Kidney (tissue), 14 donors: ENCODE results near the gene RAB3IL1. TPM values are rescaled to one million over a fixed set of nuclear protein-coding genes. Genes with fewer than 3 reads are reported as not detected.

ENCODE experiments used
- DNase-seq, 5 donors: peaks; one replicate each; pipeline ENCODE4 v3.0.0-alpha.2; 2013 to 2020
- FAIRE-seq: peaks from 2 replicates; lab custom pipeline; 2012; peaks lifted over from hg19 to GRCh38; lab: Jason Lieb, UNC
- H3K27ac ChIP-seq, 2 donors: one replicate each; pipeline ENCODE4 v1.7.0; 2013; ENCODE audit warnings: low read depth in 2 of 2, low read length in 2 of 2, inconsistent platforms in 1 of 2
- H3K27me3 ChIP-seq: one replicate; pipeline ENCODE4 v1.7.1; 2013; ENCODE audit warnings: low read length, inconsistent platforms; ENCODE audit not compliant: control insufficient read depth, insufficient read depth
- H3K36me3 ChIP-seq, 3 donors: one replicate each; pipeline versions ENCODE4 v1.7.0 to v1.7.1; 2013; ENCODE audit warnings: low read length in 3 of 3, control low read depth in 1 of 3, inconsistent platforms in 1 of 3; ENCODE audit not compliant: insufficient read depth in 3 of 3, control insufficient read depth in 2 of 3
- H3K4me1 ChIP-seq, 3 donors: one replicate each; pipeline versions ENCODE4 v1.7.0 to v1.7.1; 2013; ENCODE audit warnings: low read length in 3 of 3, inconsistent platforms in 1 of 3, low read depth in 1 of 3; ENCODE audit not compliant: control insufficient read depth in 2 of 3, insufficient read depth in 2 of 3
- H3K4me3 ChIP-seq, 3 donors: one replicate each; pipeline versions ENCODE4 v1.7.0 to v1.8.1; 2013; ENCODE audit warnings: low read length in 3 of 3, control low read depth in 1 of 3, inconsistent platforms in 1 of 3
- H3K9ac ChIP-seq, 3 donors: one replicate each; pipeline versions ENCODE4 v1.7.0 to v1.7.1; 2013; ENCODE audit warnings: low read length in 3 of 3, control low read depth in 1 of 3, inconsistent platforms in 1 of 3
- H3K9me3 ChIP-seq, 3 donors: one replicate each; pipeline versions ENCODE4 v1.7.0 to v1.7.1; 2013; ENCODE audit warnings: low read length in 3 of 3, control low read depth in 1 of 3, inconsistent platforms in 1 of 3; ENCODE audit not compliant: control insufficient read depth in 2 of 3, insufficient read depth in 1 of 3
- intact Hi-C: fragments of 100-400 bp; cut with DNase I; formaldehyde crosslinking; loops from one replicate; pipeline ENCODE4 v1.11.1; 2022
- polyA plus RNA-seq: library from polyadenylated mRNA; stranded (reverse); fragments of 350-450 nt; fragmentation: Illumina TruSeq; extraction: RNeasy Lipid Tissue Mini Kit (QIAGEN cat#74804); gene quantifications from one replicate; pipeline ENCODE4 v1.2.3, GENCODE V29; 2014; ENCODE audit warnings: low read depth, low replicate concordance; ENCODE audit not compliant: insufficient read depth
- total RNA-seq: library from RNA; stranded (reverse); fragmentation: NEBNext Ultra II Directional; extraction: Animal tissue kit (Norgen Biotek cat#: 25700); gene quantifications from one replicate; pipeline ENCODE4 v1.2.1, GENCODE V29; 2021
- TF ChIP-seq, protein P1 (sequence below): IDR thresholded peaks from 3 replicates; pipeline ENCODE4 v1.5.1; 2012; ENCODE audit warnings: mild to moderate bottlenecking, moderate library complexity, borderline replicate concordance; ENCODE audit not compliant: insufficient read depth; ENCODE audit errors: extremely low read depth
- donor health status: control.
- donor health status: control.
- donor health status: control.
- donor health status: control.
- donor health status: control.
- donor health status: DM: yes; HTN: yes; CAD: no.
- donor health status: Normal renal cell carcinoma (clear cell type).

Gene RAB3IL1
- total and polyA plus RNA-seq, 2 donors from 2014 or later: 14.6 to 27.8 TPM

DNA sequence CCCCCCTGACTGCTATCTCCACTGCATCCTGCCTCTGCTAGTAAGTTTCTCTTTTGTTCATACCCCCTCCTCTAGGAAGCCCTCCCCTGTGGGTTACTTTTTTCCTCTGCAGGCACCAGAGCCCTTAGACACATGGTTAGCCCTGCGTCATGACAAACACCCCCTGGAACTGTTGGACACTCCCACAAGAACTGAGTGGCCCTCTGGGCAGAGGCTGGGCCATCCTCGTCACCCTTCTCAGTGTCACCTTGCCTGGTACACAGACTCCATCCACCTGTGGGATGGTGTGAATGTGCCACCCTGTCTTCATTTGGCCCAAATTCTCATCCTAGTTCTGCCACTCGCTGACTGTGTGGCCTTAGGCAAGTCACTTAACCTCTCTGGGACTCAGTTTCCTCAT lies 4.1 kb upstream of the RAB3IL1 start:
- Histone ChIP-seq H3K9me3 (no peaks in the 10 kb centered on the region), H3K9ac (no peak overlapping the region), H3K4me3 (no peak overlapping the region), H3K27ac (no peak overlapping the region), H3K27me3 (no peaks in the 10 kb centered on the region), H3K4me1 (peaks cover 6 to 27% (median 20%) of the 10 kb centered on the region in 3 donors), H3K36me3 (no peaks in the 10 kb centered on the region)
- DNase-seq (no peak), FAIRE-seq (no peak)
- intact Hi-C loops: no loop called here
- TF ChIP-seq, protein P1, sequence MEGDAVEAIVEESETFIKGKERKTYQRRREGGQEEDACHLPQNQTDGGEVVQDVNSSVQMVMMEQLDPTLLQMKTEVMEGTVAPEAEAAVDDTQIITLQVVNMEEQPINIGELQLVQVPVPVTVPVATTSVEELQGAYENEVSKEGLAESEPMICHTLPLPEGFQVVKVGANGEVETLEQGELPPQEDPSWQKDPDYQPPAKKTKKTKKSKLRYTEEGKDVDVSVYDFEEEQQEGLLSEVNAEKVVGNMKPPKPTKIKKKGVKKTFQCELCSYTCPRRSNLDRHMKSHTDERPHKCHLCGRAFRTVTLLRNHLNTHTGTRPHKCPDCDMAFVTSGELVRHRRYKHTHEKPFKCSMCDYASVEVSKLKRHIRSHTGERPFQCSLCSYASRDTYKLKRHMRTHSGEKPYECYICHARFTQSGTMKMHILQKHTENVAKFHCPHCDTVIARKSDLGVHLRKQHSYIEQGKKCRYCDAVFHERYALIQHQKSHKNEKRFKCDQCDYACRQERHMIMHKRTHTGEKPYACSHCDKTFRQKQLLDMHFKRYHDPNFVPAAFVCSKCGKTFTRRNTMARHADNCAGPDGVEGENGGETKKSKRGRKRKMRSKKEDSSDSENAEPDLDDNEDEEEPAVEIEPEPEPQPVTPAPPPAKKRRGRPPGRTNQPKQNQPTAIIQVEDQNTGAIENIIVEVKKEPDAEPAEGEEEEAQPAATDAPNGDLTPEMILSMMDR: no peak

- DNase-seq: peak in 4 of 5 donors; percentile 16 to 70 (median 51)
- H3K36me3 ChIP-seq: no peaks in the 10 kb centered on the region
- no peak overlapping the region for H3K27ac ChIP-seq
- H3K4me1 ChIP-seq: peaks cover 6 to 30% (median 20%) of the 10 kb centered on the region in 3 donors
- no peak for FAIRE-seq
- no peaks in the 10 kb centered on the region for H3K9me3 ChIP-seq
- H3K4me3 ChIP-seq: peak overlapping the region; percentile 6 to 55 (median 53)
- H3K9ac ChIP-seq: peak overlapping the region in 1 of 3 donors; percentile 15
- TF ChIP-seq, protein P1: no peak
- H3K27me3 ChIP-seq: no peaks in the 10 kb centered on the region
- intact Hi-C loops: no loop called here
These were observed 2.6 kb upstream of the RAB3IL1 start for GRCh38 chr11:61919705-61920631.

DNA sequence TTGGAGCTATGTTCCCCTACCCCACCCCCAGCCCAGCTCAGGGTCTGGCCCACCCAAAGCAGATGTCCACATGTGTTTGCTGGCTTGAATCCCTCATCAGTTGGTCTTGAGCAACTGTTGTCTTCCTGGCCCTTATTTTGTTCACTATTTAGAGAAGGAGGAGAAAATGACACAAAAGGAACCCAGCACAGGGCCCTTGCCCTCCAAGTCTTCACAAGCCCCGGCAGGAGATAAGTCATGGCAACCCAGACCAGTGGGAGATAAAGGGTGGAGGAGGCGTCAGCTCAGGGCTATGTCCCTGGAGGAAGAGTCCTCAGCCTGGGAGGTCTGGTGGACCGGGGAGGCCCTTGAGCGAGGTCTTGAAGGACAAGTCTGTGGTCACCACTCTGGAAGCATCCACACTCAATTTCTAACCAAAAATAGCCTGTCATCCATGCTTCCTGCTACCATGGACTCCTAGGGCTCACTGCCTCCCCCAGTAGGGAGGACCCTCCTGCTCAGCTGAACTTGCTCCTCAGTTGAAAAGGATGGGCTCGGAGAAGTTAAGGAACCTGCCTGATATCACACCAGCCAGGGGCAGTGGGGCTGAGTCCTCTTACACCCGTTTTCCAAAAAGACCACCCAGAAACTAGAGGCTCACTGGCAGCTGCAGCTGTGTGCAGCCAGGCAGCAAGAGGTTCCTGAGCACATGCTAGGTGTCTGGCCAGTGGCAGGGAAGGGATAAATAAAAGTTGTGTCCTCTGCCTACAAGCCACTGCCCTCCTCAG lies 1.8 kb upstream of the RAB3IL1 start:
- peak overlapping the region in 1 of 2 donors; percentile 28 for H3K27ac ChIP-seq
- TF ChIP-seq, protein P1: no peak
- H3K27me3 ChIP-seq: no peaks in the 10 kb centered on the region
- H3K9me3 ChIP-seq: no peaks in the 10 kb centered on the region
- FAIRE-seq (no peak), DNase-seq (peak in 1 of 5 donors; percentile 85)
- peaks cover 6 to 29% (median 20%) of the 10 kb centered on the region in 3 donors for H3K4me1 ChIP-seq
- H3K9ac ChIP-seq: no peak overlapping the region
- intact Hi-C loops: no loop called here
- H3K4me3 ChIP-seq: peak overlapping the region in 2 of 3 donors; percentile 53 to 55
- no peaks in the 10 kb centered on the region for H3K36me3 ChIP-seq
